CD4-positive, alpha-beta T cell treated with Interleukin-4 for 4 hours (primary cell): ENCODE results near the gene ANKMY1.

Experiments used
- DNase-seq: peaks from one replicate; pipeline ENCODE4 v3.0.0-alpha.2; 2020

ANKMY1 gene

DNA sequence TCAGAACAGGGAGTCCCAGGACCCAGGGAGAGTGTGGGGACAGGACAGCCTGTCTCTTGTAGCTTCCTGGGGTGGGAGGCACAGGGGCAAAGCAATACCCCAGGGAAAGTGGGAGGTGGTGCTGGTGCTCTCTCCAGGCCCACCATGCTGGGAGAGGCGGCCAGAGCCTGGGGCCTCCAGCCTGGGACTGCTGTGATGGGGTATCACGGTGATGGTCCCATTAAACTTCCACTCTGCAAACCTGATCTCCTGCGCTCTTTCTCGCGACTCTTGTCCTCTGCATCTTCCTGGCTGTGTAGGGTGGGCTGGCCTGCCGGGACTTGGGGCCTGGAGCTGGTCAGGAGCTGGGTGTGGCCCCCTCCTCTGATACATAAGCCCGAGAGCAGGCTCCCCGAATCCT is 20.7 kb upstream of the ANKMY1 start:
- no peak for DNase-seq

DNA sequence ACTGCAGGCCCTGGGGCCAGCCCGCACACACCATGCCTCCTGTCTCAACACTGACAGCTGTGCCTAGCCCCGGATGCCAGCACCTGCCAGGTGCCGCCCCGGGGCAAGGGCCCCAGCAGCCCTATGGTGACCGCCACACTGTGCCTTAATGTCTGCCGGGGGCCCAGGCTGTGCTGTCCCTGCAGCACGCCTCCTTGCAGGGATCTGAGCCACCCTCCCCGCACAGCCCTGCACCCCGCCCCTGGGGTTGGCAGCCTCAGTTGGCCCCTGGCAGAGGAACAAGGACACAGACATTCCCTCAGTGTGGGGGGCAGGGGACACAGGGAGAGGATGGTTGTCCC is 20.3 kb upstream of the ANKMY1 start:
- DNase-seq: no peak

DNA sequence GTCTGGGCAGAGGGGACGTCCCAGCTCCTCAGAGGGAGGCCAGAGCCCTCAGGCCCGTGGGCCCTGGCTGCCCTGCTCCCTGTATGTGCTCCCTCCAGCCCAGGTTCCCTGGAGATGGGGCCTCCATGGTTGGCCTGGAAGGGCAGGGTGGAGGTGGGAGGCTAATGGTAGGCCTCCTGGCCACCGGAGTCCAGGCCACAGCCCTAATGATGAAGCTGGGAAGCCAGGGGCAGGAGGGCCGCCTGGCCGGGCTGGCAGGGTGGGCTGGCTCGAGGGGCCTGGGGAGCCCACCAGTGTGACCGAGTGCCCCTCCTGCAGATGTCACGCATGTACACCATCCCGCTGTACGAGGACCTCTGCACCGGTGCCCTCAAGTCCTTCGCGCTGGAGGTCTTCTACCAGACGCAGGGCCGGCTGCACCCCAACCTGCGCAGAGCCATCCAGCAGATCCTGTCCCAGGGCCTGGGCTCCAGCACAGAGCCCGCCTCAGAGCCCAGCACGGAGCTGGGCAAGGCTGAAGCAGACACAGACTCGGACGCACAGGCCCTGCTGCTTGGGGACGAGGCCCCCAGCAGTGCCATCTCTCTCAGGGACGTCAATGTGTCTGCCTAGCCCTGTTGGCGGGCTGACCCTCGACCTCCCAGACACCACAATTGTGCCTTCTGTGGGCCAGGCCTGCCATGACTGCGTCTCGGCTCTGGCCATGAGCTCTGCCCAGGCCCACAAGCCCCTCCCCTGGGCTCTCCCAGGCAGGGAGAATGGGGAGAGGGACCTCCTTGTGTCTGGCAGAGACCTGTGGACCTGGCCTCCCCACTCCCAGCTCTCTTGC is 19.7 kb upstream of the ANKMY1 start:
- DNase-seq: no peak

DNA sequence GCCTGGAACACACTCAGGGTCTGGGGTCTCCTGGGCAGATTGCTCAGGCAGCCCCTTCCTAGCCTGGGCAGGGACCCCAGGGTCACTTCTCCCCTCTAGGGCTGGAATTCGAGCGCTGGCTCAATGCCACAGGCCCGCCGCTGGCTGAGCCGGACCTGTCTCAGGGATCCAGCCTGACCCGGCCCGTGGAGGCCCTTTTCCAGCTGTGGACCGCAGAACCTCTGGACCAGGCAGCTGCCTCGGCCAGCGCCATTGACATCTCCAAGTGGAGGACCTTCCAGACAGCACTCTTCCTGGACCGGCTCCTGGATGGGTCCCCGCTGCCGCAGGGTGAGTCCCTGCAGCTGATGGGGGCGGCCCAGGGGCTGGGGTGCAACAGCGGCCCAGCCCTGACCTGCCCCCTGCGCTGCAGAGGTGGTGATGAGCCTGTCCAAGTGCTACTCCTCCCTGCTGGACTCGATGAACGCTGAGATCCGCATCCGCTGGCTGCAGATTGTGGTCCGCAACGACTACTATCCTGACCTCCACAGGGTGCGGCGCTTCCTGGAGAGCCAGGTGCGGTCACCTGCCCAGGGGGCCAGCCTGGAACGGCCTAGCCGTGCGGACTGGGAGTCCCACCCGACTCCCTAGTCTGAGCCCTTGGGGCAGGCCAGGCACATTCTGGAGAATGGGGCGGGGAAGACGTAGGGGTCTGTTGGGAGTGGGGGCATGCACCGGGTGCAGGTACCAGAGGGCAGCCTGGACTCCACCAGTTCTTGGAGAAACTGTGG is 18.8 kb upstream of the ANKMY1 start:
- DNase-seq: no peak

DNA sequence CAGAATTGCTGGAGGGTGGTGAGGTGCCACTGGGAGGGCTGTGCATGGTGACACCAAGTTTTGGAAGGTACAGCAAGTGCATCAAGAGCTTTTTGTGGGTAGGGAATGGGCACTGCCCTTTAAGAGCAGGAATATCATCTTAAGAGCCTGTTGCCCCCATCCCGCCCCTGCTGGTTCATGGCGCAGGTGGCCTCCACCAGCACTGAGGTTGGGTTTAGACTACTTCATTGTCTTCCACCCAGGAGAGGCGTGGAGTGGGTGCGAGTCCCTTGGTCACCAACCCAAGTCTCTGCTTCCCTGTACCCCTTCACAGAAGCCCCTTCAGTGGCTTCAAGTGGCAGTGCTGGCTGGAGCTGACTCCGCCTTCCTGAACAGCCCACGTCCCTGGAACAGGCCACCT is 18.2 kb upstream of the ANKMY1 start:
- DNase-seq: no peak

DNA sequence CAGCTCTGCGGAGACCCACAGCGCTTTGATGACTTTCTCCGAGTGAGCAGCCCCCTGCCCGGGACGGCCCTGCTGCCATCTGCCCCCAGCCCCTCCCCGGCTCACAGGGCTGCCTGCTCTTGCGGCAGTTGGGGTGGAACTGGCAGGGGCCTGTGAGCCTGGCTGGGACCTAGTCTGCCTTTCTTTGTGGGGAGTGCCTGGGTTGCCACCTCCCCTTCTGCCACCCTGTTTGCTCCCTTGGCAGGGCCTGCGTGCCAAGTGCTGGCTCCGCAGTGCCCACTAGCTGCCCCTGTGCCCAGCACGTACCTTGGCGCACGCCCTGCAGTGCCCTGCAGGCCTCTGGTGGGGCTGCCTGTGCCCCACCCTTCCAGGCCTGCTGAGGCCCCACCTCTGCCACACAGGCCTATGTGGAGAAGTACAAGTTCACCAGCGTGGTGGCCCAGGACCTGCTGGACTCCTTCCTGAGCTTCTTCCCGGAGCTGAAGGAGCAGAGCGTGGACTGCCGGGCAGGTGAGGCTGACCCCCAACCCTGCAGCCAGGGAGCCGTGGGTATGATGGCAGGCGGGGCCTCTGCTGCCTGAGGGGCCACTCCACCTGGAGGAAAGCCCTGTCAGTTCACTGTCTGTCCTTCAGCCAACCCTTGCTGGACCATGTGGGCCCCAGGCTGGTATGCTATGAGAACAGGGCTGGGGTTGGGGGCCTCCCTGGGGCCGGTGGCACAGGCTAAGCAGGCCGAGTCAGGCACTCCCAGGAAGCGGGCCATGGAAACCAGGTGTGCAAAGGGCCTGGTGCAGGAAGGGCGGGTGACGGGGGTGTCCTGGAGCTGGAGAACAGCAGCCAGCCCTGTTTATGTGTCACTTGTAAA is 17.5 kb upstream of the ANKMY1 start:
- DNase-seq: no peak

DNA sequence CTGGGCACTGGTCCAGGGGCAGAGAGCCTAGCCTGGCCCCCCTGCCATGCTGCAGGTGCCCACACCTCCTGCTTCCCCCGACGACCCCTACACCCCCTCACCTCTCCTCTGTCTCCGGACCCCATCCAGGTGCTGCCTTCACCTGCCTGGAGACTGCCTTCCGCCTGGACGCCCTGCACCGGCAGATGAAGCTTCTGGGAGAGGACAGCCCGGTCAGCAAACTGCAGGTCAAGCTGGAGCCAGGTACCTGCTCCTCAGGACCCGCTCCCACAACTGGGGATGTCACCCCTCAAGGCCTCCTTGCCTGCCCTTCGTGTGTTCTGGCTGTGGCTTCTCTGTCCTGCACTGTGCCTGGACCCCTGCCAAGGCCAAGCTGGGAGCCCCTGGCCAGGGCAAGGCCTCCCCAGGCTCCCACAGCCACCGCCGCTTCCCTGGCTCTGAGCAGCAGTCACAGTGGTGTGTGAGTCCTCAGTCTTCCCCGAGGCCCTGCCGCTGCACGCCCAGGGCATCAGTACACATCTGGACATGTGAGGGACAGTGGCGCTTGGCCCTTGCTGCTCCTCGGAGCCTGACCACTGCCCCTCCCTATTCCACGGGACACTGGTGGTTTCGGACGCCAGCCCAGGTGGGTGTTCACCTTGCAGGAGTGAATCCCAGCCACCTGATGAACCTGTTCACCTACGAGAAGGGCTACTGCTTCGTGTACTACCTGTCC is 16.8 kb upstream of the ANKMY1 start:
- no peak for DNase-seq

DNA sequence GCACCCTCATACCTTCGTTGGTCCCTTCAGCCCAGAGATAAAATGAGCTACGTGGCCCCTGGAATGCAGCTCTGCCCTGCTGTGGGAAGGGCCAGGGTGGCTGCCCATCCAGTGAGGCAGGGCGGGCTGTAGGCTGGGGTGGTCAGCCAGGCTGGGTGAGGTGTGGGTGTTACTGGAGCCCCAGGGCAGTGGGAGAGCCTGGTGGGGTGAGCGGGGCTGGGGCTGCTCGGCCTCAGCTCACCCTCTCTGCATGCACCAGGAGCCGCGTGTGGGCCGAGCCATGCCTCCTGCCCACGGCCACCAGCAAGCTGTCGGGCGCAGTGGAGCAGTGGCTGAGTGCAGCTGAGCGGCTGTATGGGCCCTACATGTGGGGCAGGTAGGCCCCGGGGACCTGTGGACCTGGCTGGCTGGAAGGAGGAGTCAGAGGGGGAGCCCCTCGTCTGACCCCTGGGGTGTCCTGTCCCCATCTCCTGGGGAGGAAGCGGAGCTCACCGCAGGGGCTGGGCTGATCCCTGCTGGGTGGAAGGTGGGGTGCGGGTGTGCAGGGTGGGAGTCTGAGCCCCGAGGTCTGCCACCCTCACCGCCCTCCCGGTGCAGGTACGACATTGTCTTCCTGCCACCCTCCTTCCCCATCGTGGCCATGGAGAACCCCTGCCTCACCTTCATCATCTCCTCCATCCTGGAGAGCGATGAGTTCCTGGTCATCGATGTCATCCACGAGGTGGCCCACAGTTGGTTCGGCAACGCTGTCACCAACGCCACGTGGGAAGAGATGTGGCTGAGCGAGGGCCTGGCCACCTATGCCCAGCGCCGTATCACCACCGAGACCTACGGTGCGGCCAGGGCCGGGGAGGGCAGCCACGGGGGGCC is 16.0 kb upstream of the ANKMY1 start:
- no peak for DNase-seq

DNA sequence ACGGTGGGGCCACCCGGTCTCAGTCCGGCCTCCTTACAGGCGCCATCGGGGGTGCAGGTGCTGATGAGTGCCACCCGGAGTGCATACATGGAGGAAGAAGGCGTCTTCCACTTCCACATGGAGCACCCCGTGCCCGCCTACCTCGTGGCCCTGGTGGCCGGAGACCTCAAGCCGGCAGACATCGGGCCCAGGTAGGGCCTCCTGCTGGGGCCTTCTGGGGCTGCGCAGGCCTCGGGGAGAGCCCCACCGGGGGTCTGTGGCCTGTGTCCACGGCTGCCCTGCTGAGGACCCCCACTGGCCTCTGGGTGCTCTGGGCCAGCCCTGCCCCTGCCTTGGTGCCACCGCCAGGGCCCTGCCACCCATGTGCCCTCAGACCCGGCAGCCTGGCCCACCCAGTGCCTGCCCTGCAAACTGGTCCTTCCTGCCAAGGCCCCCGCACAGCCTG is 15.3 kb upstream of the ANKMY1 start:
- no peak for DNase-seq

DNA sequence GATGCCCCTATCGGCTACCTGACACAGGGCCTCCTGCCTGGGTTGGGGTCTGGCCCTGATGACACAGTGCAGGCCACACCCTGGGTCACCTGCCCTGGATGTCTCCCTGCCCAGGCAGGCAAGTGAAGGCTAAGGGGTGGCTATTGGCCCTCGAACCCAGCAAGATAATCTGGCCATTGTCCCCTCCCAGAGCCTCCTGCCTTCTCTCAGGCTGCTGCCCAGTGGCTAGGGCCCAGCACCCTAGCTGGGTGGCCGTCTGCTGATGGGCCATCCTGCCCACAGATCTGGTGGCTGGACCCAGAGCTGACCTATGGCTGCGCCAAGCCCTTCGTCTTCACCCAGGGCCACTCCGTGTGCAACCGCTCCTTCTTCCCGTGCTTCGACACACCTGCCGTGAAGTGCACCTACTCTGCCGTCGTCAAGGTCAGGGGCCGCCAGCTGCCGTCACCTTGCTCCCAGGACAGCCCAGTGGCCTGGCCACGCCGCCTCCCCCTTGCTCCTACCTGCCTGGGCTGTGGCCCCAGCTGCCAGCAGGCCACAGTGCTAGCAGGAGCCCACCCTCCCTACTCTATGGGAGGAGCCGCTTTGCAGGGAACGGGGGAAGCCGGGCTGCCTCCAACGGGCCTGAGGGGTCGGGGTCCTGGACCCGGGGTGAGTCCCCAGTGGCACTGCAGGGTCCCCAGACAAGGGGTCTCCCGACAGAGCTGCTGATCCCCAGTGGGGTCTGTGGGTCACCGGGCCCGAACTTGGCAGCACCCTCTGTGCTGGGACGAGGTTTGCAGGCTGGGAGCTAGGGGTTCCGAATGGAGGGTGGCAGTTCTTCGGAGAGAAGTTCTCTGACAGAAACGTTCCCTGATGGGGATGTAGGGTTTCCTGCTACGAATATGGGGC is 14.6 kb upstream of the ANKMY1 start:
- DNase-seq: no peak

DNA sequence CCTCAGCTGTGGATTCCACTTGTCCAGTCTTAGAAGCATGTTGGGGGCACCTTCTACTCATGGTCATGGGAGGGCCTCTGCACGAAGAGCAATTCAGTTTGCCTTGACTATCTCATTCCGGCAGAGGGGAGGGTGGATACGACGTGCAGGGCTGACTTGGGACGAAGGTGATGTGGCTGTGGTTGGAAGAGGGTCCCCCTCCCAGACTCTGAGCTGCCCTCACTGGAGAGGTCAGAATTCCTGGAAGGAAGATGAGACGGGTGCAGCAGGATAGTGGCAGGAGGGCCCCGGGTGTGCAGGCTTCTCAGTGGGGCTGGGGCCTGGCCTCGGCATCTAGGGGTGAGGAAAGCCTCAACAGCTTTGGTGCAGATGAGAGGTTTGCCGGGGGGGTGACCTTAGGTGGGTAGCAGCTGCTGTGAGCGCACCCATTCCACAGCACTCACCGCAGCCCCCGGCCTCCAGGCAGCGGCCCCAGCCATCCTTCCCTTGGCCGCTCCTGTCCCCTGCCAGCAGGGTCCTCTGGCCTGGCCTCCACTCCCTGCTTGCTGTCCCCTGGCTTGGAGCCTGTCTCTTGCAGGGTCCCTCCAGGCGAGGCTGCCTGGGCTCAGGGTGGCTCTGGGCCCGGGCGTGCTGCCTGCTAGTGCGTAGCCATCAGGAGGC is 13.7 kb upstream of the ANKMY1 start:
- no peak for DNase-seq

DNA sequence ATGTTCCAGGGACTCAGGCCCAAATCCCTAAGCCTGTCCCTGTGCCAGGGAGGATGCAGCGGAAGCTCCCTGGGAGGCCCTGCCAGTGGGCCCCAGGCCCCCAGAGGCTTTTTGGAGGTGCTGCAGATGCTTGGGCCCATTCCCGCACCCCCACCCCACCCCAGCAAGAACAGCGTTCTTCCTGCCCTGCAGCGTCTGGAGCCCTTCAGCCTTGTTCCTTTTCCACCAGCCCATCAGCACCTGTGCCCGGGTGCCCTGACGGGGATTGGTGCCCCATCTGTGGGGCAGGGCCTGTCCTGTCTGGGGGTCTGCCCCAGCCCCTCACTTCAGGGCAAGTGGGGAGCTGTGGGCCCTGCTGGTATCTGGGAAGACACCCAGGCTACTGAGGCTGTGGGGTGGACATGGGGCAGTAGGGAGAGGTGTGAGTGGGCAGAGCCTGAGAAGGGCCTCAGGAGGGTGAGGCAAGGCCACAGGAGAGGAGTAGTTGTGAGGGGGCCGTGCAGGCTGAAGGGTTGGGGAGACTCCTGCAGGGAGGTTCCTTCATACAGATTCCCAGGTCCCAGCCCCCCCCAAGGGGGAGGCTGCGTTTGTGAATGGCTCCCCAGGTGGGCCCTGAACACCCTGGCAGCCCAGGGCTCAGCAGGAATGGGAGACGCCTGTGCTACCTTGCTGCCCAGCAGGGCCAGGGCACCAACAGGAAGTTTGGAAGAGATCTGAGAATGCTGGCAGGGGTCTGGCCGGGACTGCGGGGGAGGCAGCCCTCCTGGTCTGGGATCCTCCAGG is 12.9 kb upstream of the ANKMY1 start:
- DNase-seq: no peak

DNA sequence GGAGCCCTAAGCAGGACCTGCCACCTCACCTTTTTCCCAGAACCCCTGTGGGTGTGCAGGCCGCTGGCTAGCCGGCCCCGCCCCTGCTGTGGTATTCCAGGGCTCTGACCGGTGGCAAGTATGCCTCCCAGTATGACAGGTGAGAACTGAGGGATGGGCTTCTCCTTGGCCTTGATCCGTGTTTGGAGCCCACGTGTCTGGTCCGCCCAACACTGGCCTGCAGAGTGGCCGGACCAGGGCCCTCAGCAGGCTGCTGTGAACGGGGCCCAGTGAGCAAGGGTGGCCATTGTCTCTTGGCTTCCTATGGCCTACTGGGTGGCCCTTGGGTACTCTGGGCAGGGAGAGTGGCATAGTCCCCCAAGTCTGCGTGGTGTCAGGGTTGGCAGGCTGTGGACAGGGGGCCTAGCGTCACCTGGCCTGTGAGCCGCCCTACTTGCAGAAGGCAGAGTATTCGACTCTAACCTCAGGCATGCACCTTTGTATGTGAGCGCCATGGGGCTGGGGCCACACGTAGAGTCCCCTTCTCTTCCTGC is 12.3 kb upstream of the ANKMY1 start:
- no peak for DNase-seq

DNA sequence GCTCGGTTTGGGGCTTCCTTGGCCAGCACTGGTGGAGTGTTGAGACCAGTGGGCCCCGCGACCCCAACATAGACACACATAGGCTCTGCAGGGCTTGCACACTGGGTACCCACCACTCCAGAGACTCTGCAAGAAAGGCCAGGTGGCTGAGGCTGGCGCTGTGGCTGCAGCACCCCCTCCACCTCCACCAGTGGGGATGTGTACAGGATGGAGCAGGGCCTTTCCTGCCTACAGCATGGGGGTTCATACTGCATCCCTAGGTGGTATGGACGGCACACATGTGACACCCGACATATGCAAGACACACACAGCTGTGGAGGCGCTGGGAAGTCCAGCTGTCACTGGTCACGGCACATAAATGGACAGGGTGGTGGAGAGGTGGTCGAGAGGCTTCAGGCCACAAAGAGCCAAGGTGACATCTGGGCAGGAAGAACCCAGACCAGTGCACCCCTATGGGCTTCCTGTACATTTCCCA is 11.8 kb upstream of the ANKMY1 start:
- DNase-seq: no peak

DNA sequence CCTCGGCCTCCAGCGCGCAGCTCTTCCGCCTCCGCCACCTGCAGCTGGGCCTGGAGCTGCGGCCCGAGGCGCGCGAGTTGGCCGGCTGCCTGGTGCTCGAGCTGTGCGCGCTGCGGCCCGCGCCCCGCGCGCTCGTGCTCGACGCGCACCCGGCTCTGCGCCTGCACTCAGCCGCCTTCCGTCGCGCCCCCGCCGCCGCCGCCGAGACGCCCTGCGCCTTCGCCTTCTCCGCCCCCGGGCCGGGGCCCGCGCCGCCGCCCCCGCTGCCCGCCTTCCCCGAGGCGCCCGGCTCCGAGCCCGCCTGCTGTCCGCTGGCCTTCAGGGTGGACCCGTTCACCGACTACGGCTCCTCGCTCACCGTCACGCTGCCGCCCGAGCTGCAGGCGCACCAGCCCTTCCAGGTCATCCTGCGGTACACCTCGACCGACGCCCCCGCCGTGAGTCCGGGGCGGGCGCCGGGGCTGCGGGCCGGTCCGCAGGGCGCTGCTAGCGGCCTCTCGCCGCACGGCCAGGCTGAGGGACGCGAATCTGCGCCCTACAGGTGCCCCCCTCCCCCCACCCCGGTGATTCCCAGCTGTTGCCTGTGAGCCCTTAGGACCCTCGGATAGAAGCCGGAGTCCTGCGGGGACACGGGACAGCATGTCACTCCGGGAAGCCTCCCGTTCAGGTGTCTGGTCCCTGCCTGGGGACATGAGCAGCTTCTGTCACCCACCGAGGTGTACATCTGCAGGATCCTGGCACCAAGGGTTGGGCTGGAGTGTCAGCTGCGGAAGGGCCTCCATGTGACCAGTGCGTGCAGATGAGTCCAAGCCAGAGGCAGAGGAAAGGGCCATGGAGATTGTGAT is 11.1 kb upstream of the ANKMY1 start:
- peak; percentile 48 for DNase-seq

DNA sequence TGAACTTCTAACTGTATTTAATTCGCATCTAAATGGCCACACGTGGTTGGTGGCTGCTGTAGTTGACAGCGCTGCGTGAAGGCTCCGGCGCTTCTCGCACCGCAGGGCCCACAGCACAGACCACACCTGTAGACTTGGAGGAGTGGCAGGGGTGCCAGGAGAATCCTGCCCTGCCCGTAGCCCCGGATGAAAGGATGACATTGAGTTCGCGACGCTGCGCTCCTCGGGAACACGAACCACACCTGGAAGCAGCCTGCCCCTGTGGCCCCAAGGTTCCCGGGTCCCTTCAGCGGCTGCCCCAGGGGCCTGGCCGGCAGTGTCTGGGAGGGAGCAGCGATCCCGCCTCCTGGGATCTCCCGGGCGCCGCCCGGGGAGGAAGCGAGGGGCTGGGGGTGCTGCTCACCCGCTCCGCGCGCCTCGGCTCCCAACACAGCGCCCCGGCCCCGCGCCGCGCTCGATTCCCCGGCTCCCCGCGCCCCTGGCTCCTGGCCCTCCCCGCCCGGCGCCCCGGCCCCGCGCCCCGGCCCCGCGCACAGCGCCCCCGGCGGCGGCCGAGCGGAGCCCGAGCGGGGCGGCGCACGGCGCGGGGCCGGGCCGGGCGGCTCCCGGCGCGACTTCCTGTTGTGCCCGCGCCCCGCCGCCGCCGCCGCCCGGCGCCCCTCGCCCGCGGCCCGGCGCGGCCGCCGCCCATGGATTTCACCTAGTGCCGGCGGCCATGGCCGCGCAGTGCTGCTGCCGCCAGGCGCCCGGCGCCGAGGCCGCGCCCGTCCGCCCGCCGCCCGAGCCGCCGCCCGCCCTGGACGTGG is 10.3 kb upstream of the ANKMY1 start, which contains the start of gene RNPEPL1:
RNPEPL1 (plus strand) TSS at position 613 of the 806 bp plus-strand sequence; CDS start at position 716, 103 bp downstream.
- peak; percentile 55 for DNase-seq
